K562 (cell line): Measurements from ENCODE around the gene MMP10. TPM values are rescaled to one million over a fixed set of nuclear protein-coding genes. Genes with fewer than 3 reads are reported as not detected.

ENCODE experiments used
- ATAC-seq: fragments of 200-7000 bp; cut with Tn5 transposase; 3 replicates; pipeline ENCODE4 v1.9.1; 2020; ENCODE audit warnings: moderate library complexity
- BruUV-seq: library from RNA; stranded (reverse); fragments of 400-500 nt; replicated peaks from 2 replicates; lab custom pipeline; 2021; lab: Mats Ljungman, UMichigan
- CTCF ChIA-PET: fragments of 300-600 bp; formaldehyde crosslinking; extraction: SDS; loops from one replicate; lab custom pipeline; 2021; ENCODE audit warnings: low intra/inter-chr PET ratio; lab: Yijun Ruan, JAX
- POLR2A ChIA-PET: fragments of 300-600, 350-650 bp; sonication (Branson Sonifier 250); formaldehyde crosslinking; extraction: SDS; loops from one replicate; lab custom pipeline; 2021; ENCODE audit warnings: antibody characterized with exemption, inconsistent platforms; lab: Yijun Ruan, JAX
- DNase-seq, 4 experiments: peaks; one replicate each; pipeline versions ENCODE4 v3.0.0 to v3.0.0-alpha.2; 2011 to 2018; ENCODE audit warnings: low spot score in 3 of 4, mixed read lengths in 3 of 4; ENCODE audit errors: extremely low read depth in 1 of 4
- FAIRE-seq: peaks from 2 replicates; lab custom pipeline; 2011; peaks lifted over from hg19 to GRCh38; lab: Jason Lieb, UNC
- H2AFZ ChIP-seq: 2 replicates; pipeline ENCODE4 v1.6.0; 2011; ENCODE audit warnings: low read depth, low read length, control low read depth, inconsistent platforms
- H3K27ac ChIP-seq: fragments of 200-600 bp; 3 replicates; pipeline ENCODE4 v1.8.0; 2011; ENCODE audit warnings: low read depth, mild to moderate bottlenecking, control low read depth, inconsistent platforms, low read length, moderate library complexity, mixed read lengths; ENCODE audit errors: extremely low read depth
- H3K27me3 ChIP-seq, 2 experiments: fragments of 300-600 bp in 1 of 2; 2 replicates in 1 of 2; 3 replicates in 1 of 2; pipeline versions ENCODE4 v1.6.0 to v1.8.0; 2011; ENCODE audit warnings: inconsistent platforms in 2 of 2, low read length in 2 of 2, mild to moderate bottlenecking in 1 of 2, mixed read lengths in 1 of 2, moderate library complexity in 1 of 2; ENCODE audit not compliant: control insufficient read depth in 2 of 2, insufficient read depth in 2 of 2
- H3K36me3 ChIP-seq: fragments of 300-600 bp; 3 replicates; pipeline ENCODE4 v1.8.0; 2011; ENCODE audit warnings: mild to moderate bottlenecking, low read length, inconsistent platforms; ENCODE audit not compliant: control insufficient read depth, insufficient read depth
- H3K4me1 ChIP-seq, 2 experiments: fragments of 200-600 bp in 1 of 2; replicated peaks in 1 of 2; 2 replicates in 1 of 2; 3 replicates in 1 of 2; pipeline versions ENCODE4 v1.5.1 to v1.8.0; 2011; ENCODE audit warnings: inconsistent platforms in 2 of 2, low read length in 2 of 2, mild to moderate bottlenecking in 1 of 2, mixed read lengths in 1 of 2, moderate library complexity in 1 of 2; ENCODE audit not compliant: control insufficient read depth in 2 of 2, insufficient read depth in 2 of 2
- H3K4me2 ChIP-seq: 2 replicates; pipeline ENCODE4 v1.6.1; 2011; ENCODE audit warnings: low read length, control low read depth, inconsistent platforms, mixed read lengths; ENCODE audit not compliant: insufficient read depth
- H3K4me3 ChIP-seq: fragments of 200-600 bp; sonication (generic), shearing (Covaris generic); 2 replicates; pipeline ENCODE4 v1.5.1; 2016; ENCODE audit warnings: control low read depth, inconsistent platforms
- H3K79me2 ChIP-seq: fragments of 200-600 bp; 3 replicates; pipeline ENCODE4 v1.8.0; 2011; ENCODE audit warnings: low read length, inconsistent platforms; ENCODE audit not compliant: control insufficient read depth, insufficient read depth
- H3K9ac ChIP-seq, 2 experiments: 2 replicates each; pipeline versions ENCODE4 v1.6.0 to v1.6.1; 2011; ENCODE audit warnings: low read depth in 2 of 2, low read length in 2 of 2, control low read depth in 1 of 2, inconsistent platforms in 1 of 2, mild to moderate bottlenecking in 1 of 2, mixed read lengths in 1 of 2; ENCODE audit not compliant: insufficient read depth in 1 of 2
- H3K9me1 ChIP-seq: one replicate; pipeline ENCODE4 v1.6.0; 2011; ENCODE audit warnings: inconsistent platforms, mild to moderate bottlenecking, low read length, moderate library complexity; ENCODE audit not compliant: control insufficient read depth, insufficient read depth
- H3K9me3 ChIP-seq: replicated peaks from 2 replicates; pipeline ENCODE4 v1.5.1; 2011; ENCODE audit warnings: low read depth, low read length, inconsistent platforms; ENCODE audit not compliant: control insufficient read depth, insufficient read depth
- H4K20me1 ChIP-seq: replicated peaks from 2 replicates; pipeline ENCODE4 v1.6.1; 2011; ENCODE audit warnings: low read length, inconsistent platforms, mixed read lengths; ENCODE audit not compliant: control insufficient read depth, insufficient read depth
- CC2D1A ChIP-seq: fragments of 450-650 bp; IDR thresholded peaks from 2 replicates; pipeline ENCODE4 v1.6.1; 2017; ENCODE audit warnings: mild to moderate bottlenecking
- ETS2 ChIP-seq: IDR thresholded peaks from 2 replicates; pipeline ENCODE4 v1.6.1; 2016; ENCODE audit warnings: borderline replicate concordance, missing genetic modification characterization, mild to moderate bottlenecking, moderate library complexity, missing compliant biosample characterization; ENCODE audit not compliant: poor library complexity, severe bottlenecking
- JUN ChIP-seq, 2 experiments: sonication (generic) in 1 of 2; formaldehyde crosslinking in 1 of 2; IDR thresholded peaks; 2 replicates each; pipeline versions ENCODE4 v1.6.1 to v1.8.0; 2012 to 2022; ENCODE audit warnings: borderline replicate concordance in 2 of 2, mild to moderate bottlenecking in 2 of 2, improper control_type of control experiment in 1 of 2, low read depth in 1 of 2, low read length in 1 of 2, missing genetic modification reagents in 1 of 2
- KLF16 ChIP-seq: IDR thresholded peaks from 2 replicates; pipeline ENCODE4 v1.6.1; 2016; ENCODE audit warnings: antibody characterized with exemption
- MEF2A ChIP-seq: IDR thresholded peaks from 2 replicates; pipeline ENCODE4 v1.6.1; 2011; ENCODE audit warnings: low read depth, mild to moderate bottlenecking, low read length, moderate library complexity; ENCODE audit not compliant: control insufficient read depth
- MYC ChIP-seq, 2 experiments: fragments of 250-450 bp in 1 of 2; sonication (Bioruptor Pico) in 1 of 2; IDR thresholded peaks; 2 replicates each; pipeline versions ENCODE4 v1.5.1 to v1.6.1; 2012 to 2021; ENCODE audit warnings: low read depth in 2 of 2, borderline replicate concordance in 1 of 2, improper control_type of control experiment in 1 of 2, low read length in 1 of 2, mild to moderate bottlenecking in 1 of 2, moderate library complexity in 1 of 2
- SRF ChIP-seq, 2 experiments: fragments of 250-450, 450-650 bp in 1 of 2; sonication (Bioruptor Pico) in 1 of 2; sonication (generic) in 1 of 2; formaldehyde crosslinking; IDR thresholded peaks; 2 replicates each; pipeline versions ENCODE4 v1.5.0 to v1.5.1; 2020 to 2022; ENCODE audit warnings: mild to moderate bottlenecking in 1 of 2, missing genetic modification reagents in 1 of 2
- SRSF1 ChIP-seq: fragments of 200-400 bp; formaldehyde crosslinking; IDR thresholded peaks from 2 replicates; pipeline ENCODE4 v1.6.1; 2017; ENCODE audit warnings: mild to moderate bottlenecking, low read depth, low read length, moderate library complexity
- TEAD4 ChIP-seq, 2 experiments: sonication (generic) in 1 of 2; formaldehyde crosslinking in 1 of 2; IDR thresholded peaks; 2 replicates each; pipeline versions ENCODE4 v1.6.1 to v1.8.0; 2012 to 2022; ENCODE audit warnings: borderline replicate concordance in 1 of 2, inconsistent platforms in 1 of 2, low read length in 1 of 2, mild to moderate bottlenecking in 1 of 2, missing genetic modification reagents in 1 of 2
- ZFP36 ChIP-seq: fragments of 150-350 bp; IDR thresholded peaks from 2 replicates; pipeline ENCODE4 v1.6.1; 2018; ENCODE audit warnings: low read length, low read depth; ENCODE audit not compliant: partially characterized antibody
- ZNF699 ChIP-seq: fragments of 250-450 bp; sonication (Bioruptor Pico); IDR thresholded peaks from 2 replicates; pipeline ENCODE4 v1.8.0; 2021; ENCODE audit warnings: mild to moderate bottlenecking, moderate library complexity; ENCODE audit not compliant: insufficient replicate concordance
- WGBS: fragments of 100-300 bp; shearing (Covaris generic); methylation state at CpG from one replicate; pipeline ENCODE4 v1.1.6; 2016; ENCODE audit warnings: low coverage, mixed read lengths; ENCODE audit not compliant: insufficient coverage; ENCODE audit errors: missing lambda C conversion rate; 5-methylcytosine and 5-hydroxymethylcytosine counted together
- in situ Hi-C: fragments of 300-500 bp; cut with MboI; formaldehyde crosslinking; loops from 4 replicates; pipeline ENCODE4 v1.15.0; 2018; ENCODE audit warnings: inconsistent platforms, mixed read lengths
- intact Hi-C: fragments of 100-400 bp; cut with micrococcal nuclease; formaldehyde crosslinking; loops from 2 replicates; pipeline ENCODE4 v1.14.2; 2022
- polyA plus RNA-seq, 8 experiments: library from polyadenylated mRNA; depleted of rRNA in 4 of 8; stranded (reverse) in 5 of 8; unstranded in 3 of 8; fragments of >200 nt; fragmentation: Nextera tagmentation in 2 of 8; fragmentation: Illumina TruSeq in 1 of 8; extraction: Ambion mirVana in 2 of 8; extraction: Trizol in 1 of 8; gene quantifications; 2 replicates each; pipeline versions ENCODE4 v1.2.1 to v1.2.3, GENCODE V29; 2011 to 2014; ENCODE audit warnings: inconsistent platforms in 1 of 8, missing spikeins in 1 of 8
- total RNA-seq, 7 experiments: library from RNA; depleted of rRNA in 6 of 7; stranded (reverse); fragments of >200 nt in 6 of 7; fragmentation: Illumina TruSeq in 2 of 7; extraction: Trizol in 2 of 7; gene quantifications; 2 replicates each; pipeline versions ENCODE4 v1.2.1 to v1.2.3, GENCODE V29; 2011 to 2021; ENCODE audit warnings: low replicate concordance in 1 of 7

The MMP10 gene
- total and polyA plus RNA-seq, 9 of the 15 experiments (the other 6 are each of a cell fraction or from before 2014, with no cell fraction given), result not detected

- POLR2A ChIA-PET, result no interaction called here
Measured at GRCh38 chr11:102799681-102800340, 19.4 kb upstream of the MMP10 start.

DNA sequence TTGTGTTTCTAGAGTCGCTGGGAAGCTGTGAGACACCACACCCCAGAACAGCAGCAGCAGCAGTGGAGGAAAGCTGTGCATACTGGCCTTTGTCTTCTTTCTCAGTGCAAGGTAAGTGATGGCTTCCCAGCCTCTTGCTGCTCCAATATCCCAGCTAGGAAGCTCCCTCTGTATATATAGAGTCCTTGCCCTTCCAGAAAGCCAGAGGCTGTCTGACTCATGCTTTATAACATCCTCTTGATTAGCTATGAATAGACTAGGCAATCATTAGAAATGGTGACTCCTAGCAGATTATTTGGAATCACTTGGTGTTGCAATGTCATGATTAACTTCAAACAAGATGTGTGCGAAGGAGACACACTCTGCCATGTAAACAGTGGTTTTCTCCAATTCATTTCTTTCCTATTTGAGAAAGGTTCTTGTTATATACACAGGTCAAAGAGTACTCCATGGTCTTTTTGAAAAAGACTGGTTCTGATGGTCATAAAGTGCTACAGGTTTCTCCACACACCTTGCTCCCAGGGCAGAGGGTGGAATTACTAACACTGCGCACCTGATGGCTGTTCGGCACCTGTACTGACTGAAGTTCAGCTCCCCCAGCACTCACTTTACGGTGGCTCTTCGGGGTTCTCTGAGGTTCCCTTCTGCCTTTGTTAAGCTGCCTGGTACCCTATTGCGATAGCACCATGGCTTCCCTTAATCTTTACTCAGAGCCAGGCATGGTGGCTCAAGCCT is 17.8 kb upstream of the MMP10 start, which contains the start of gene MMP1:
Gene MMP1 (minus strand): TSS at position 149 of the 735 bp plus-strand sequence. CDS start 68 bp downstream, at position 81.
- WGBS, result 4% methylated on average over 7 of the region's 7 CpGs
- Histone ChIP-seq H3K27ac (no peak within 1 kb of the TSS), H3K27me3 (no peaks in the 10 kb centered on the region), H4K20me1 (no peaks in the 10 kb centered on the region), H2AFZ (no peak within 1 kb of the TSS), H3K9me1 (no peaks in the 10 kb centered on the region), H3K4me3 (no peak within 1 kb of the TSS), H3K4me2 (no peak within 1 kb of the TSS), H3K9ac (no peak within 1 kb of the TSS), H3K9me3 (no peaks in the 10 kb centered on the region), H3K79me2 (no peaks in the 10 kb centered on the region), H3K36me3 (no peaks in the 10 kb centered on the region), H3K4me1 (no peaks in the 10 kb centered on the region)
- DNase-seq (no peak), ATAC-seq (no peak), FAIRE-seq (no peak)
- in situ Hi-C loops (no loop called here), intact Hi-C loops (no loop called here)
- ChIA-PET POLR2A (interaction anchor here (0.6 kb wide), 1 partner anchor 1544 kb away, joined by 3 read pairs; no protein-coding TSS in a partner anchor), CTCF (no interaction called here)
- BruUV-seq, result no TSS peak
- TF ChIP-seq KLF16 (no peak), JUN (IDR thresholded peaks at IDR 0.05; ENCODE audit: borderline replicate concordance, low read depth, low read length) (no peak), JUN (CRISPR knock-in tag; IDR thresholded peaks at IDR 0.05; ENCODE audit: borderline replicate concordance) (no peak), MEF2A (no peak), SRF (CRISPR knock-in tag; IDR thresholded peaks at IDR 0.05) (no peak), CC2D1A (no peak)

More at GRCh38 chr11:102799681-102800340, 19.4 kb upstream of the MMP10 start:
- Histone ChIP-seq H3K27me3 (no peaks in the 10 kb centered on the region), H3K9ac (no peak overlapping the region), H4K20me1 (no peaks in the 10 kb centered on the region), H3K4me1 (no peaks in the 10 kb centered on the region), H3K9me3 (no peaks in the 10 kb centered on the region), H3K4me2 (no peak overlapping the region), H2AFZ (no peak overlapping the region), H3K79me2 (no peaks in the 10 kb centered on the region), H3K4me3 (no peak overlapping the region), H3K27ac (no peak overlapping the region), H3K36me3 (no peaks in the 10 kb centered on the region), H3K9me1 (no peaks in the 10 kb centered on the region)
- 1% methylated on average over 6 of the region's 6 CpGs for WGBS
- ATAC-seq (no peak), FAIRE-seq (no peak), DNase-seq (no peak)
- BruUV-seq, result no TSS peak
- CTCF ChIA-PET, result no interaction called here
- in situ Hi-C loops, result no loop called here
- intact Hi-C loops, result loop anchor here (10.0 kb wide), 1 partner anchor 145 kb away; no protein-coding TSS in a partner anchor
- no peak for TF ChIP-seq ZFP36
- no peak for TF ChIP-seq SRSF1
- TF ChIP-seq ETS2 (tag), result no peak
- TF ChIP-seq TEAD4 (IDR thresholded peaks at IDR 0.05; ENCODE audit: low read length), result no peak
- no peak for TF ChIP-seq TEAD4 (CRISPR knock-in tag; IDR thresholded peaks at IDR 0.05; ENCODE audit: borderline replicate concordance)
- TF ChIP-seq ZNF699 (CRISPR knock-in tag), result no peak
- no peak for TF ChIP-seq MYC (IDR thresholded peaks at IDR 0.05; ENCODE audit: low read depth, low read length)
- TF ChIP-seq MYC (CRISPR knock-in tag; IDR thresholded peaks at IDR 0.05; ENCODE audit: borderline replicate concordance, low read depth), result no peak
